HepG2 (cell line): ENCODE measurements around the gene ITIH1. TPM values are rescaled to one million over a fixed set of nuclear protein-coding genes. Genes with fewer than 3 reads are reported as not detected.

Experiments
- ARID2 ChIP-seq: sonication (generic); formaldehyde crosslinking; IDR thresholded peaks from 2 replicates; pipeline ENCODE4 v1.8.1; 2022; ENCODE audit warnings: mild to moderate bottlenecking, missing genetic modification reagents, borderline replicate concordance
- MYC ChIP-seq: sonication (generic); formaldehyde crosslinking; IDR thresholded peaks from 2 replicates; pipeline ENCODE4 v1.9.0; 2021; ENCODE audit warnings: missing genetic modification reagents, borderline replicate concordance
- RELA ChIP-seq: sonication (generic); formaldehyde crosslinking; IDR thresholded peaks from 2 replicates; pipeline ENCODE4 v1.4.0; 2020; ENCODE audit warnings: missing genetic modification reagents
- SAP130 ChIP-seq: IDR thresholded peaks from 2 replicates; pipeline ENCODE4 v1.6.1; 2016; ENCODE audit warnings: low read depth
- SIN3A ChIP-seq: IDR thresholded peaks from 2 replicates; pipeline ENCODE4 v1.6.1; 2011; ENCODE audit warnings: low read depth, mild to moderate bottlenecking, control low read depth, low read length, borderline replicate concordance
- TAF15 ChIP-seq: fragments of 200-400 bp; formaldehyde crosslinking; IDR thresholded peaks from one replicate; pipeline ENCODE4 v1.6.1; 2018; ENCODE audit warnings: mild to moderate bottlenecking, low read depth, low read length; ENCODE audit not compliant: poor library complexity, severe bottlenecking
- polyA plus RNA-seq, 8 experiments: library from polyadenylated mRNA; depleted of rRNA in 3 of 8; stranded (reverse) in 7 of 8; unstranded in 1 of 8; fragments of >200 nt; fragmentation: Illumina TruSeq in 4 of 8; extraction: Trizol in 4 of 8; gene quantifications; 2 replicates each; pipeline versions ENCODE4 v1.2.1 to v1.2.3, GENCODE V29; 2011 to 2016; ENCODE audit warnings: low read depth in 4 of 8, missing spikeins in 1 of 8, mixed read lengths in 1 of 8; ENCODE audit not compliant: insufficient read depth in 1 of 8
- total RNA-seq, 5 experiments: library from RNA; depleted of rRNA; stranded (reverse); fragments of >200 nt; fragmentation: Illumina TruSeq; extraction: Trizol; gene quantifications; 2 replicates each; pipeline ENCODE4 v1.2.3, GENCODE V29; 2016; ENCODE audit warnings: low read depth in 1 of 5
- TF ChIP-seq, protein P1 (sequence below): IDR thresholded peaks from 2 replicates; pipeline ENCODE4 v1.4.0; 2020; ENCODE audit warnings: mild to moderate bottlenecking, missing genetic modification reagents
- TF ChIP-seq, protein P2 (sequence below): sonication (generic); formaldehyde crosslinking; IDR thresholded peaks from 2 replicates; pipeline ENCODE4 v1.4.0; 2020; ENCODE audit warnings: missing genetic modification reagents
- TF ChIP-seq, protein P3 (sequence below): sonication (generic); formaldehyde crosslinking; conservative IDR thresholded peaks from 2 replicates; pipeline ENCODE4 v1.8.1; 2023; ENCODE audit warnings: missing genetic modification reagents
- TF ChIP-seq, protein P4 (sequence below): sonication (generic); formaldehyde crosslinking; IDR thresholded peaks from 2 replicates; pipeline ENCODE4 v1.5.0; 2020; ENCODE audit warnings: mild to moderate bottlenecking, missing genetic modification reagents, borderline replicate concordance

Gene ITIH1
- total and polyA plus RNA-seq, 2 of the 13 experiments (the other 11 are each of a cell fraction or from before 2014, with no cell fraction given) = 12.3 to 19.6 TPM

DNA sequence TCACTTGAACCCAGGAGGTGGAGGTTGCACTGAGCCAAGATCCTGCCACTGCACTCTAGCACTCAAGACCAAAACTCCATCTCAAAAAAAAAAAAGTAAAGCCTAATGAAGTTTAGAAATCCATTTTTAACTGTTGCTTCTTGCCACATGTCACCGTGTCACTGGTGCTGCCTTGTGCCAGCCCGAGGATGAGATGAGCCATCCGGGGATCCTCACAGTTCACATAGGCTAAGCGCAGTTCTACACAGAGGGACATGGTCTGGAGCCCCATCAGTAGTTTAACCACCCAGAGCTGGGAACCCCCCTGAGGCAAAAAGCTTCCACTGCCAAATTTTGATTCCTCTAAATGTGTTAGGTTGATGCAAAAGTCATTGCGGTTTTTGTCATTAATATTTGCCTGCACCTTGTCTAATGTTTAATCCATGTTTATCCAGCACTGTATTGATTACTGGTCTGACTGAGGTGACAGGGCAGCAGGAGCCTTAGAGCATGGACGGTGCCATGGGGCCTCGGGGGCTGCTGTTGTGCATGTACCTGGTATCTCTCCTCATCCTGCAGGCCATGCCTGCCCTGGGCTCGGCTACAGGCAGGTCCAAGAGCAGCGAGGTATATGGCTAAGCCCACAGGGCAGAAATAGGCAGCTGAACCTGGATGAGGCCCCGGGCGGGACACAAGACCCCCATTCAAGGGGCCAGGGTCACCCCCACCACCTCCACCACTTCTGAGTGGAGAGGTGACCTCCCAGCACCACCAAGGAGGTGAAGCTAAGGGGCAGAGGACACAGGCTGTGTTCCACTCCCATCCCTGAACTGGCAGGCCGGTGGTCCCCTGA is at the start of gene ITIH1 (continued):
- TF ChIP-seq, protein P1, sequence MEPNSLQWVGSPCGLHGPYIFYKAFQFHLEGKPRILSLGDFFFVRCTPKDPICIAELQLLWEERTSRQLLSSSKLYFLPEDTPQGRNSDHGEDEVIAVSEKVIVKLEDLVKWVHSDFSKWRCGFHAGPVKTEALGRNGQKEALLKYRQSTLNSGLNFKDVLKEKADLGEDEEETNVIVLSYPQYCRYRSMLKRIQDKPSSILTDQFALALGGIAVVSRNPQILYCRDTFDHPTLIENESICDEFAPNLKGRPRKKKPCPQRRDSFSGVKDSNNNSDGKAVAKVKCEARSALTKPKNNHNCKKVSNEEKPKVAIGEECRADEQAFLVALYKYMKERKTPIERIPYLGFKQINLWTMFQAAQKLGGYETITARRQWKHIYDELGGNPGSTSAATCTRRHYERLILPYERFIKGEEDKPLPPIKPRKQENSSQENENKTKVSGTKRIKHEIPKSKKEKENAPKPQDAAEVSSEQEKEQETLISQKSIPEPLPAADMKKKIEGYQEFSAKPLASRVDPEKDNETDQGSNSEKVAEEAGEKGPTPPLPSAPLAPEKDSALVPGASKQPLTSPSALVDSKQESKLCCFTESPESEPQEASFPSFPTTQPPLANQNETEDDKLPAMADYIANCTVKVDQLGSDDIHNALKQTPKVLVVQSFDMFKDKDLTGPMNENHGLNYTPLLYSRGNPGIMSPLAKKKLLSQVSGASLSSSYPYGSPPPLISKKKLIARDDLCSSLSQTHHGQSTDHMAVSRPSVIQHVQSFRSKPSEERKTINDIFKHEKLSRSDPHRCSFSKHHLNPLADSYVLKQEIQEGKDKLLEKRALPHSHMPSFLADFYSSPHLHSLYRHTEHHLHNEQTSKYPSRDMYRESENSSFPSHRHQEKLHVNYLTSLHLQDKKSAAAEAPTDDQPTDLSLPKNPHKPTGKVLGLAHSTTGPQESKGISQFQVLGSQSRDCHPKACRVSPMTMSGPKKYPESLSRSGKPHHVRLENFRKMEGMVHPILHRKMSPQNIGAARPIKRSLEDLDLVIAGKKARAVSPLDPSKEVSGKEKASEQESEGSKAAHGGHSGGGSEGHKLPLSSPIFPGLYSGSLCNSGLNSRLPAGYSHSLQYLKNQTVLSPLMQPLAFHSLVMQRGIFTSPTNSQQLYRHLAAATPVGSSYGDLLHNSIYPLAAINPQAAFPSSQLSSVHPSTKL (CRISPR knock-in tag) = 0 out of 2 replicates have a peak, but pooled peaks have one; percentile 17
- TF ChIP-seq ARID2 (no peak), SIN3A (no peak), MYC (CRISPR knock-in tag) (no peak), RELA (CRISPR knock-in tag) (no peak), TAF15 (no peak), SAP130 (CRISPR knock-in tag) (peak; percentile 23; the same call in 1 of the 2 replicates)
- TF ChIP-seq, protein P2, sequence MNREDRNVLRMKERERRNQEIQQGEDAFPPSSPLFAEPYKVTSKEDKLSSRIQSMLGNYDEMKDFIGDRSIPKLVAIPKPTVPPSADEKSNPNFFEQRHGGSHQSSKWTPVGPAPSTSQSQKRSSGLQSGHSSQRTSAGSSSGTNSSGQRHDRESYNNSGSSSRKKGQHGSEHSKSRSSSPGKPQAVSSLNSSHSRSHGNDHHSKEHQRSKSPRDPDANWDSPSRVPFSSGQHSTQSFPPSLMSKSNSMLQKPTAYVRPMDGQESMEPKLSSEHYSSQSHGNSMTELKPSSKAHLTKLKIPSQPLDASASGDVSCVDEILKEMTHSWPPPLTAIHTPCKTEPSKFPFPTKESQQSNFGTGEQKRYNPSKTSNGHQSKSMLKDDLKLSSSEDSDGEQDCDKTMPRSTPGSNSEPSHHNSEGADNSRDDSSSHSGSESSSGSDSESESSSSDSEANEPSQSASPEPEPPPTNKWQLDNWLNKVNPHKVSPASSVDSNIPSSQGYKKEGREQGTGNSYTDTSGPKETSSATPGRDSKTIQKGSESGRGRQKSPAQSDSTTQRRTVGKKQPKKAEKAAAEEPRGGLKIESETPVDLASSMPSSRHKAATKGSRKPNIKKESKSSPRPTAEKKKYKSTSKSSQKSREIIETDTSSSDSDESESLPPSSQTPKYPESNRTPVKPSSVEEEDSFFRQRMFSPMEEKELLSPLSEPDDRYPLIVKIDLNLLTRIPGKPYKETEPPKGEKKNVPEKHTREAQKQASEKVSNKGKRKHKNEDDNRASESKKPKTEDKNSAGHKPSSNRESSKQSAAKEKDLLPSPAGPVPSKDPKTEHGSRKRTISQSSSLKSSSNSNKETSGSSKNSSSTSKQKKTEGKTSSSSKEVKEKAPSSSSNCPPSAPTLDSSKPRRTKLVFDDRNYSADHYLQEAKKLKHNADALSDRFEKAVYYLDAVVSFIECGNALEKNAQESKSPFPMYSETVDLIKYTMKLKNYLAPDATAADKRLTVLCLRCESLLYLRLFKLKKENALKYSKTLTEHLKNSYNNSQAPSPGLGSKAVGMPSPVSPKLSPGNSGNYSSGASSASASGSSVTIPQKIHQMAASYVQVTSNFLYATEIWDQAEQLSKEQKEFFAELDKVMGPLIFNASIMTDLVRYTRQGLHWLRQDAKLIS (CRISPR knock-in tag) = no peak
- TF ChIP-seq, protein P3, sequence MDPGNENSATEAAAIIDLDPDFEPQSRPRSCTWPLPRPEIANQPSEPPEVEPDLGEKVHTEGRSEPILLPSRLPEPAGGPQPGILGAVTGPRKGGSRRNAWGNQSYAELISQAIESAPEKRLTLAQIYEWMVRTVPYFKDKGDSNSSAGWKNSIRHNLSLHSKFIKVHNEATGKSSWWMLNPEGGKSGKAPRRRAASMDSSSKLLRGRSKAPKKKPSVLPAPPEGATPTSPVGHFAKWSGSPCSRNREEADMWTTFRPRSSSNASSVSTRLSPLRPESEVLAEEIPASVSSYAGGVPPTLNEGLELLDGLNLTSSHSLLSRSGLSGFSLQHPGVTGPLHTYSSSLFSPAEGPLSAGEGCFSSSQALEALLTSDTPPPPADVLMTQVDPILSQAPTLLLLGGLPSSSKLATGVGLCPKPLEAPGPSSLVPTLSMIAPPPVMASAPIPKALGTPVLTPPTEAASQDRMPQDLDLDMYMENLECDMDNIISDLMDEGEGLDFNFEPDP (CRISPR knock-in tag) = no peak
- TF ChIP-seq, protein P4, sequence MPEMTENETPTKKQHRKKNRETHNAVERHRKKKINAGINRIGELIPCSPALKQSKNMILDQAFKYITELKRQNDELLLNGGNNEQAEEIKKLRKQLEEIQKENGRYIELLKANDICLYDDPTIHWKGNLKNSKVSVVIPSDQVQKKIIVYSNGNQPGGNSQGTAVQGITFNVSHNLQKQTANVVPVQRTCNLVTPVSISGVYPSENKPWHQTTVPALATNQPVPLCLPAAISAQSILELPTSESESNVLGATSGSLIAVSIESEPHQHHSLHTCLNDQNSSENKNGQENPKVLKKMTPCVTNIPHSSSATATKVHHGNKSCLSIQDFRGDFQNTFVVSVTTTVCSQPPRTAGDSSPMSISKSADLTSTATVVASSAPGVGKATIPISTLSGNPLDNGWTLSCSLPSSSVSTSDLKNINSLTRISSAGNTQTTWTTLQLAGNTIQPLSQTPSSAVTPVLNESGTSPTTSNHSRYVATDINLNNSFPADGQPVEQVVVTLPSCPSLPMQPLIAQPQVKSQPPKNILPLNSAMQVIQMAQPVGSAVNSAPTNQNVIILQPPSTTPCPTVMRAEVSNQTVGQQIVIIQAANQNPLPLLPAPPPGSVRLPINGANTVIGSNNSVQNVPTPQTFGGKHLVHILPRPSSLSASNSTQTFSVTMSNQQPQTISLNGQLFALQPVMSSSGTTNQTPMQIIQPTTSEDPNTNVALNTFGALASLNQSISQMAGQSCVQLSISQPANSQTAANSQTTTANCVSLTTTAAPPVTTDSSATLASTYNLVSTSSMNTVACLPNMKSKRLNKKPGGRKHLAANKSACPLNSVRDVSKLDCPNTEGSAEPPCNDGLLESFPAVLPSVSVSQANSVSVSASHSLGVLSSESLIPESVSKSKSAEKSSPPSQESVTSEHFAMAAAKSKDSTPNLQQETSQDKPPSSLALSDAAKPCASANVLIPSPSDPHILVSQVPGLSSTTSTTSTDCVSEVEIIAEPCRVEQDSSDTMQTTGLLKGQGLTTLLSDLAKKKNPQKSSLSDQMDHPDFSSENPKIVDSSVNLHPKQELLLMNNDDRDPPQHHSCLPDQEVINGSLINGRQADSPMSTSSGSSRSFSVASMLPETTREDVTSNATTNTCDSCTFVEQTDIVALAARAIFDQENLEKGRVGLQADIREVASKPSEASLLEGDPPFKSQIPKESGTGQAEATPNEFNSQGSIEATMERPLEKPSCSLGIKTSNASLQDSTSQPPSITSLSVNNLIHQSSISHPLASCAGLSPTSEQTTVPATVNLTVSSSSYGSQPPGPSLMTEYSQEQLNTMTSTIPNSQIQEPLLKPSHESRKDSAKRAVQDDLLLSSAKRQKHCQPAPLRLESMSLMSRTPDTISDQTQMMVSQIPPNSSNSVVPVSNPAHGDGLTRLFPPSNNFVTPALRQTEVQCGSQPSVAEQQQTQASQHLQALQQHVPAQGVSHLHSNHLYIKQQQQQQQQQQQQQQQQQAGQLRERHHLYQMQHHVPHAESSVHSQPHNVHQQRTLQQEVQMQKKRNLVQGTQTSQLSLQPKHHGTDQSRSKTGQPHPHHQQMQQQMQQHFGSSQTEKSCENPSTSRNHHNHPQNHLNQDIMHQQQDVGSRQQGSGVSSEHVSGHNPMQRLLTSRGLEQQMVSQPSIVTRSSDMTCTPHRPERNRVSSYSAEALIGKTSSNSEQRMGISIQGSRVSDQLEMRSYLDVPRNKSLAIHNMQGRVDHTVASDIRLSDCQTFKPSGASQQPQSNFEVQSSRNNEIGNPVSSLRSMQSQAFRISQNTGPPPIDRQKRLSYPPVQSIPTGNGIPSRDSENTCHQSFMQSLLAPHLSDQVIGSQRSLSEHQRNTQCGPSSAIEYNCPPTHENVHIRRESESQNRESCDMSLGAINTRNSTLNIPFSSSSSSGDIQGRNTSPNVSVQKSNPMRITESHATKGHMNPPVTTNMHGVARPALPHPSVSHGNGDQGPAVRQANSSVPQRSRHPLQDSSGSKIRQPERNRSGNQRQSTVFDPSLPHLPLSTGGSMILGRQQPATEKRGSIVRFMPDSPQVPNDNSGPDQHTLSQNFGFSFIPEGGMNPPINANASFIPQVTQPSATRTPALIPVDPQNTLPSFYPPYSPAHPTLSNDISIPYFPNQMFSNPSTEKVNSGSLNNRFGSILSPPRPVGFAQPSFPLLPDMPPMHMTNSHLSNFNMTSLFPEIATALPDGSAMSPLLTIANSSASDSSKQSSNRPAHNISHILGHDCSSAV (CRISPR knock-in tag) = no peak
